Loucy (cell line): Measurements from ENCODE around the gene INHBC.
A peak's percentile ranks its signal among the peaks of the same experiment; 100 is the strongest.

Experiments used
- H2AFZ ChIP-seq: fragments of 200-600 bp; sonication (generic); 2 replicates; pipeline ENCODE4 v1.6.0; 2016; ENCODE audit warnings: antibody characterized with exemption, mild to moderate bottlenecking, low read length, moderate library complexity
- H3F3A ChIP-seq: fragments of 200-600 bp; 2 replicates; pipeline ENCODE4 v1.6.0; 2016; ENCODE audit warnings: antibody characterized with exemption, low read depth, mild to moderate bottlenecking
- H3K27me3 ChIP-seq: fragments of 200-600 bp; sonication (generic); 2 replicates; pipeline ENCODE4 v1.6.1; 2014; ENCODE audit warnings: low read length, mild to moderate bottlenecking; ENCODE audit not compliant: insufficient read depth, poor library complexity, severe bottlenecking
- H3K36me3 ChIP-seq: fragments of 200-600 bp; sonication (generic); 2 replicates; pipeline ENCODE4 v1.6.1; 2016; ENCODE audit warnings: low read length; ENCODE audit not compliant: insufficient read depth
- H3K4me1 ChIP-seq: fragments of 200-600 bp; sonication (generic); 2 replicates; pipeline ENCODE4 v1.5.1; 2014; ENCODE audit warnings: low read length, mild to moderate bottlenecking; ENCODE audit not compliant: insufficient read depth, poor library complexity, severe bottlenecking
- H3K4me2 ChIP-seq: fragments of 200-600 bp; sonication (generic); 2 replicates; pipeline ENCODE4 v1.6.0; 2014; ENCODE audit warnings: antibody characterized with exemption, low read length, low read depth, mild to moderate bottlenecking; ENCODE audit not compliant: poor library complexity, severe bottlenecking
- H3K4me3 ChIP-seq: fragments of 200-600 bp; sonication (generic); 2 replicates; pipeline ENCODE4 v1.5.1; 2014; ENCODE audit warnings: low read length, mild to moderate bottlenecking, mixed read lengths; ENCODE audit not compliant: poor library complexity, severe bottlenecking
- H3K79me2 ChIP-seq: fragments of 200-600 bp; sonication (generic); 2 replicates; pipeline ENCODE4 v1.6.1; 2014; ENCODE audit warnings: low read length; ENCODE audit not compliant: insufficient read depth
- H3K9ac ChIP-seq: fragments of 200-600 bp; sonication (generic); 2 replicates; pipeline ENCODE4 v1.6.0; 2014; ENCODE audit warnings: mild to moderate bottlenecking, low read depth, low read length, moderate library complexity; ENCODE audit not compliant: poor library complexity, severe bottlenecking
- H3K9me2 ChIP-seq: fragments of 200-600 bp; sonication (generic); replicated peaks from 2 replicates; pipeline ENCODE4 v1.6.1; 2016; ENCODE audit warnings: low read depth, low read length, mixed read lengths
- H3K9me3 ChIP-seq: fragments of 200-600 bp; sonication (generic); 2 replicates; pipeline ENCODE4 v1.6.1; 2014; ENCODE audit warnings: mild to moderate bottlenecking, antibody characterized with exemption, low read length, low read depth; ENCODE audit not compliant: insufficient read depth
- H4K20me1 ChIP-seq: fragments of 200-600 bp; sonication (generic); 2 replicates; pipeline ENCODE4 v1.6.0; 2014; ENCODE audit warnings: antibody characterized with exemption, low read length, mild to moderate bottlenecking; ENCODE audit not compliant: insufficient read depth, poor library complexity, severe bottlenecking
- EZH2phosphoT487 ChIP-seq: fragments of 200-600 bp; IDR thresholded peaks from 2 replicates; pipeline ENCODE4 v1.6.1; 2018; ENCODE audit warnings: antibody characterized with exemption, mild to moderate bottlenecking, moderate library complexity, borderline replicate concordance
- TF ChIP-seq, protein P1 (sequence below): fragments of 200-600 bp; sonication (generic); conservative IDR thresholded peaks from 2 replicates; pipeline ENCODE4 v1.5.1; 2014; ENCODE audit warnings: mild to moderate bottlenecking, antibody characterized with exemption, low read length

Gene INHBC

DNA sequence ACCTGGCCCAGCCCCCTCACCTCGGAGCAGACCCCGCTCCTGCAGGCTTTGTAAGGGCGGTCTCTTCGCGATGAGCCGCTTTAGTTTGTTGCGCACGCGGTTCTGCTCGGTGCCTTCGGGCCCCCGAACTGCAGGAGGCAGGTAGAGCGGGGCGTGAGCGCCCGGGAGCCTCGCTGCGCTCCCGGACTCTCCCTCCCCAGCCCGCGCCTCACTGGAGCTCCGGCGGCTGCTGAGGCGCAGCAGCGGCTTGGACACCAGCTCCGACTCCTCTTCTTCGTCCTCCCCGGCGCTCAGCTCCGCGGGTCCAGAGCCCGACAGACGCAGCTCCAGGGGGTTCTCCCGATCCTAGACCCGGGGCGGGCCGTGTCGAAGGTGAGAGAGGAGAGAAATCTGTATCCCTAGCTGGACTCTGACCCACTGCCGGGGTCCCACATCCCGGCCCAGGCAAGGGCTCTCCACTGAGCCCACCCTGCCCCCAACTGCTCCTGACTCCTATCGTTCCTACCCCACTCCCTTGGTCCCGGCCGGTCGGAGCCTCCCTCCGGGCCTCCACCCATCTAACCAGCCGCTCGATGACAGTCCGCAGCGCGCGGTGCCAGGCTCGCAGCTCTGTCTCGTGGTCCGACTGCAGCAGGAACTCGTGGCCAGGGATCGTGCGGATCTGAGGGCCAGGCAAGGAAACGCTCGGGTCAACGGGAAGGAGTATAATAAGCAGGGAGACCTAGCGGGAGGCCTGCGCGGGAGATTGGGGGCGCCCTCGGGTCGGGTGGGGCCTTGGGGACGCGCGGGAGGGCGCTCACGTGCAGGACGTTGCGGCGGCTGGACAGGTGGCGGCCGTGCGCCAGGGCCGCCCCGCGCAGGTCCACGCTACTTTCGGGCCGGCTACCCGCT is 40.9 kb downstream of the INHBC start:
- H3K27me3 ChIP-seq, result no peaks in the 10 kb centered on the region
- H4K20me1 ChIP-seq, result peaks cover 3% of the 10 kb centered on the region
- peak overlapping the region; percentile 90 for H3K4me2 ChIP-seq
- peaks cover 54% of the 10 kb centered on the region for H3K79me2 ChIP-seq
- no peak overlapping the region for H3K9ac ChIP-seq
- H3F3A ChIP-seq, result peaks cover 3% of the 10 kb centered on the region; the same call in 1 of the 2 replicates
- TF ChIP-seq EZH2phosphoT487, result no peak
- TF ChIP-seq, protein P1, sequence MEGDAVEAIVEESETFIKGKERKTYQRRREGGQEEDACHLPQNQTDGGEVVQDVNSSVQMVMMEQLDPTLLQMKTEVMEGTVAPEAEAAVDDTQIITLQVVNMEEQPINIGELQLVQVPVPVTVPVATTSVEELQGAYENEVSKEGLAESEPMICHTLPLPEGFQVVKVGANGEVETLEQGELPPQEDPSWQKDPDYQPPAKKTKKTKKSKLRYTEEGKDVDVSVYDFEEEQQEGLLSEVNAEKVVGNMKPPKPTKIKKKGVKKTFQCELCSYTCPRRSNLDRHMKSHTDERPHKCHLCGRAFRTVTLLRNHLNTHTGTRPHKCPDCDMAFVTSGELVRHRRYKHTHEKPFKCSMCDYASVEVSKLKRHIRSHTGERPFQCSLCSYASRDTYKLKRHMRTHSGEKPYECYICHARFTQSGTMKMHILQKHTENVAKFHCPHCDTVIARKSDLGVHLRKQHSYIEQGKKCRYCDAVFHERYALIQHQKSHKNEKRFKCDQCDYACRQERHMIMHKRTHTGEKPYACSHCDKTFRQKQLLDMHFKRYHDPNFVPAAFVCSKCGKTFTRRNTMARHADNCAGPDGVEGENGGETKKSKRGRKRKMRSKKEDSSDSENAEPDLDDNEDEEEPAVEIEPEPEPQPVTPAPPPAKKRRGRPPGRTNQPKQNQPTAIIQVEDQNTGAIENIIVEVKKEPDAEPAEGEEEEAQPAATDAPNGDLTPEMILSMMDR, result no peak
- H3K9me3 ChIP-seq, result no peaks in the 10 kb centered on the region
- H3K4me1 ChIP-seq, result peaks cover 53% of the 10 kb centered on the region
- H3K4me3 ChIP-seq, result peak overlapping the region; percentile 79
- peaks cover 7% of the 10 kb centered on the region; the same call in 1 of the 2 replicates for H3K36me3 ChIP-seq
- no peak overlapping the region for H2AFZ ChIP-seq
- H3K9me2 ChIP-seq, result no peaks in the 10 kb centered on the region

DNA sequence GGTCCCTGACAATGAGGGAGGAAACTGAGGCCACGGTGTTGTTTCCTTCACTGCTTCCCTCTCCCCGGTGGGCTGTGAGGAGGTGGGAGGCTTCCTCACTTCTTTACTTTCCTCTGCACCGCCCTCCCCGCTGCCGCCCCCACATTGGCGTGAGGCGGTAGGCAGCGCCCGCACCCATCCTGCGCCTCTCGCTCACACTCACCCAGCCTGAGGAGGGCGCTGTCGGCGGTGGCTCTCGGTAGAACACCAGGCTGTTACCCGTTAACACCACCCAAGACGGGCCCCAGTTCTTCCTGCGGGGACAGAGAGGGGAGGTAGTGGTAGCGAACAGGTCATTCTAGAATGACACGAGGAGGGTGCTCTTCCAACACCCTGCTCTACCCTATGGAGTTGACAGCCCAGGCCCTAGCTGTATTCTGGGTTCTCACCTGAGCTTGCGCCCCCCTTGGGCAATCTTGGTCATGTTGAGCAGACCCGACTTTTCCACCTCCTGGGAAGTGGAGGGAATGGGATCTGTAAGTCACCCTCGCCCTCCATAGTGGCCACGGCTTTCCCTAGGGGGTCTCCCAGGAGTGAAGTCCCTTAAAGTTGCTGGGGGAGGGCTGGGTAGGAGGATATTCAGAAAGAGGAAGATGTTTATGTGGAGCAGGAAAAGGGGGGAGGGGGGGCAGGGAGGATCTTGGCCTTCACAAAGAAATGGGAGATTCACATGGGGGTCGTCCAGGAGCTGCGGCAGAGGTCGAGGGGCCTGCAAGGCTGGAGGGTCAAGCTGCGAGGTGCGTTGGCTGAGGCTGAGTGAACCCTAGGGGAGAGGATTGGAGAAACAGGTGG is 41.8 kb downstream of the INHBC start:
- no peak overlapping the region for H2AFZ ChIP-seq
- peaks cover 8% of the 10 kb centered on the region; the same call in 1 of the 2 replicates for H3F3A ChIP-seq
- TF ChIP-seq, protein P1, result peak; percentile 40; the same call in 1 of the 2 replicates
- TF ChIP-seq EZH2phosphoT487, result no peak
- peak overlapping the region; percentile 79 for H3K4me3 ChIP-seq
- peaks cover 3% of the 10 kb centered on the region for H4K20me1 ChIP-seq
- H3K36me3 ChIP-seq, result peaks cover 7% of the 10 kb centered on the region; the same call in 1 of the 2 replicates
- no peaks in the 10 kb centered on the region for H3K27me3 ChIP-seq
- H3K9me3 ChIP-seq, result no peaks in the 10 kb centered on the region
- H3K4me1 ChIP-seq, result peaks cover 60% of the 10 kb centered on the region
- no peaks in the 10 kb centered on the region for H3K9me2 ChIP-seq
- H3K79me2 ChIP-seq, result peaks cover 54% of the 10 kb centered on the region
- H3K9ac ChIP-seq, result peak overlapping the region; percentile 86
- H3K4me2 ChIP-seq, result peak overlapping the region; percentile 90

DNA sequence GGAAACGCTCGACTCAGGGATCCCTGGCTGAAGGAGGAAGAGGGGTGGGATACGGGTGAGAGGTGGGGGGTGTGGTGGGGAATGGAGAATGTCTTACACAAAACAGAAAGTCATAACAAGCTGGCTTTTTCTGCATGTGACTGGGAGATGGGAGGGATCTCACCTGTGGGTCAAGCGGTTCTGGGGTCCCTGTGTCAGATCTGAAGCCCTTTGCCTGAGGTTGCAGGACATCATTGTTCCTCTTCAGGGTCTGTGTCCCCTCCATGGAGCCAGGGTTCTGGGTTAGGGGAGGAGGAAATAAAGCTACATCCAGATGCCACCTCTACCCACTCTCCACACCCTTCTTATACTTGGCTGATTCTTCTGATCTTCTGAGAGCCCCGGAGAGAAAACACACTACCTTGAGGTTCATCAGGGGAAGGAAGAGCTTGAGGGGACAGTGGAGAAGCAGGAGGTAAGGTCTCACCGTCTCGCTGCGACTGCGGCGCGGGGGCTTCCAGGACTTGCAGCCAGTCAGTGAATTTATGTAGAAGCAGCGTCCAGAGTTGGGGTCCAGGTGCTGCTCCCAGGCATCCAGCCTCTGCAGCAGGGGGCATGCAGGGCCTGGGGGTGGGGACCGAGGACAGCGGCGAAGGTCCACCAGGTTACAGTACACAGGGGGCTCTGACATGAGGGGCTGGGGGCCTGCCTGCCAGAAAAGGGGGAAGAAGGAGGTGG is 42.6 kb downstream of the INHBC start:
- Histone ChIP-seq H3K36me3 (peaks cover 7% of the 10 kb centered on the region; the same call in 1 of the 2 replicates), H3K9me2 (no peaks in the 10 kb centered on the region), H3K9me3 (no peaks in the 10 kb centered on the region), H3K4me2 (peak overlapping the region; percentile 90), H3K4me1 (peaks cover 64% of the 10 kb centered on the region), H3K4me3 (peak overlapping the region; percentile 79), H3K27me3 (no peaks in the 10 kb centered on the region), H3K79me2 (peaks cover 54% of the 10 kb centered on the region), H3F3A (peaks cover 8% of the 10 kb centered on the region; the same call in 1 of the 2 replicates), H2AFZ (no peak overlapping the region; the same call in 1 of the 2 replicates), H3K9ac (peak overlapping the region; percentile 86), H4K20me1 (peaks cover 3% of the 10 kb centered on the region)
- TF ChIP-seq, protein P1, result no peak
- TF ChIP-seq EZH2phosphoT487, result no peak
